HG03342 (cell line): ENCODE measurements around the gene PLPPR3.
"Not testable (repeated sequence)": the region's sequence is repeated elsewhere in the genome, so short reads cannot be mapped to it uniquely, and the experiment has no call there.

Source experiments
- ATAC-seq: cut with Tn5 transposase; IDR thresholded peaks from one replicate; pipeline ENCODE4 v1.9.1; 2021; ENCODE audit warnings: mild to moderate bottlenecking, moderate library complexity; ENCODE audit not compliant: unreplicated experiment

The PLPPR3 gene

DNA sequence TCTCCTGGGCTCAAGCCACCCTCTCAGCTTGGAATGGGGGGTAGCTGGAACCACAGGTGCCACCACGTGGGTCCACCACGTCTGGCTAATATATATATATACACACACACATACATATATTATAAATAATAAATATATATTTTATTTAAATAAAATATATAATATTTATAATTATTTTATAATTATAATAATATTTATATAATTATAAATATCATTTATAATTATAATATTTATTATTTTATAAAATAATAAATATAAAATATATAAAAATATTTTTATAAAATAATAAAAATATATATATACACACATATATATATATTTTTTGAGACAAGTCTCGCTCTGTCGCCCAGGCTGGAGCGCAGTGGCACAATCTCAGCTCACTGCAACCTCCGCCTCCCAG lies 32.8 kb upstream of the PLPPR3 start:
- no peak for ATAC-seq

DNA sequence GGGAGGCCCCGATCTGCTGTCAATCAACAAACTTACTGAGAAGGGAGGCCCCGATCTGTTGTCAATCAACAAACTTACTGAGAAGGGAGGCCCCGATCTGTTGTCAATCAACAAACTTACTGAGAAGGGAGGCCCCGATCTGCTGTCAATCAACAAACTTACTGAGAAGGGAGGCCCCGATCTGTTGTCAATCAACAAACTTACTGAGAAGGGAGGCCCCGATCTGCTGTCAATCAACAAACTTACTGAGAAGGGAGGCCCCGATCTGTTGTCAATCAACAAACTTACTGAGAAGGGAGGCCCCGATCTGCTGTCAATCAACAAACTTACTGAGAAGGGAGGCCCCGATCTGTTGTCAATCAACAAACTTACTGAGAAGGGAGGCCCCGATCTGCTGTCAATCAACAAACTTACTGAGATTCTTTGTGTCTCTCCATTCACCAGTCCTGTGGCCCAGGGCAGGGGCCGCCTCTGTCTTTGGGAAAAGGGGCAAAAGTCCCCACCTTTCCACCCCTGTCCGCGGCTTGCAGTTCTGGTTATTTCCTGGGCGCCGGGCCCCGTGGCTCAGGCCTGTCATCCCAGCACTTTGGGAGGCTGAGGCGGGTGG lies 32.0 kb upstream of the PLPPR3 start:
- ATAC-seq, result not testable (repeated sequence)

DNA sequence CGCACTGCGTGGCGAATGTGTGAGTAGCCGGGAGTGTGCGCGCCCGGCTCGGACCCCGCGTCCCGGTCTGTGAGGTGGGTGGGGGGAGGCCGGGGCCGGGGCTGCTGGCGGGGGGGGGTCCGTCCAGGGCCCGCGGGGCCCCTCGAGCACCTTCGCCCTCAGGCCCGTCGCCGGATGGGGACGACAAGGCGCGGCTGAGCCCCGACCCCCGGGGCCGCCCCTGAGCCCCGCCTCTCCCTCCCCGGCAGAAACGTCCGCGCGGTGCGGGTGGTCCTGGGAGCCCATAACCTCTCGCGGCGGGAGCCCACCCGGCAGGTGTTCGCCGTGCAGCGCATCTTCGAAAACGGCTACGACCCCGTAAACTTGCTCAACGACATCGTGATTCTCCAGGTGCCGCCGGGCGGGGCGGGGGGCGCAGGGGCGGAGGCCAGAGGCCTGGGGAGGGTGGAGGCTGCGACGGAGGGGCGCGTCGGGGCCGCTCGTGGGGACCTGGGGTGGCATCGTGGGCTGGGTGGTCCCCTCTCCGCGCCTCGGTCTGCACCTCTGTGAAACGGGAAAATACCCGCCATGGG lies 31.3 kb upstream of the PLPPR3 start:
- no peak for ATAC-seq

DNA sequence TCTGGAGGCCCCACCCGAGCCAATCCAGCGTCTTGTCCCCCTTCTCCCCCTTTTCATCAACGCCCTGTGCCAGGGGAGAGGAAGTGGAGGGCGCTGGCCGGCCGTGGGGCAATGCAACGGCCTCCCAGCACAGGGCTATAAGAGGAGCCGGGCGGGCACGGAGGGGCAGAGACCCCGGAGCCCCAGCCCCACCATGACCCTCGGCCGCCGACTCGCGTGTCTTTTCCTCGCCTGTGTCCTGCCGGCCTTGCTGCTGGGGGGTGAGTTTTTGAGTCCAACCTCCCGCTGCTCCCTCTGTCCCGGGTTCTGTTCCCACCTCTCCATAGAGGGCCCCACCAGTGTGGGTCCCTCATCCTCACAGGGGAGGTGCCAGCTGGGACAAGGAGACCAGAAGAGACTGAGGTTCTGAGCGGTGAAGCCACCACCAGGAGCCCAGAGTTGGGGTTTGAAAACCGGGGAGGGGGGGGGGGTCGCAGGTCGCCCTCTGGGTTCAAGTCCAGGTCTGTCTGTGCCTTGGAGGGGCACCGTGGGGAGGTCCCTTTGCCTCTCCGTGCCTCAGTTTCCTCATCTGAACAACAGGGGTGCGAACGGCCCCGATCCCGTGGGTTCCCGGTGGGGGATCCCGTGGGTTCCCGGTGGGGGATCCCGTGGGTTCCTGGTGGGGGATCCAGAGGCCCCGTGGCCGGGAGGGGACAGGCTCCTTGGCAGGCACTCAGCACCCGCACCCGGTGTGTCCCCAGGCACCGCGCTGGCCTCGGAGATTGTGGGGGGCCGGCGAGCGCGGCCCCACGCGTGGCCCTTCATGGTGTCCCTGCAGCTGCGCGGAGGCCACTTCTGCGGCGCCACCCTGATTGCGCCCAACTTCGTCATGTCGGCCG lies 30.6 kb upstream of the PLPPR3 start, which contains the start of gene ELANE:
Gene ELANE, plus strand, starts transcription at position 168 of the 878 bp plus-strand sequence. Its CDS starts 26 bp downstream, at position 194.
- no peak for ATAC-seq

DNA sequence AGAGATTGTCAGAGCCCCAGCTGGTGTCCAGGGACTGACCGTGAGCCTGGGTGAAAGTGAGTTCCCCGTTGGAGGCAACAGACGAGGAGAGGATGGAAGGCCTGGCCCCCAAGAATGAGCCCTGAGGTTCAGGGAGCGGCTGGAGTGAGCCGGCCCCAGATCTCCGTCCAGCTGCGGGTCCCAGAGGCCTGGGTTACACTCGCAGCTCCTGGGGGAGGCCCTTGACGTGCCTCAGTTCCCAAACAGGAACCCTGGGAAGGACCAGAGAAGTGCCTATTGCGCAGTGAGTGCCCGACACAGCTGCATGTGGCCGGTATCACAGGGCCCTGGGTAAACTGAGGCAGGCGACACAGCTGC lies 29.2 kb upstream of the PLPPR3 start:
- ATAC-seq, result no peak

DNA sequence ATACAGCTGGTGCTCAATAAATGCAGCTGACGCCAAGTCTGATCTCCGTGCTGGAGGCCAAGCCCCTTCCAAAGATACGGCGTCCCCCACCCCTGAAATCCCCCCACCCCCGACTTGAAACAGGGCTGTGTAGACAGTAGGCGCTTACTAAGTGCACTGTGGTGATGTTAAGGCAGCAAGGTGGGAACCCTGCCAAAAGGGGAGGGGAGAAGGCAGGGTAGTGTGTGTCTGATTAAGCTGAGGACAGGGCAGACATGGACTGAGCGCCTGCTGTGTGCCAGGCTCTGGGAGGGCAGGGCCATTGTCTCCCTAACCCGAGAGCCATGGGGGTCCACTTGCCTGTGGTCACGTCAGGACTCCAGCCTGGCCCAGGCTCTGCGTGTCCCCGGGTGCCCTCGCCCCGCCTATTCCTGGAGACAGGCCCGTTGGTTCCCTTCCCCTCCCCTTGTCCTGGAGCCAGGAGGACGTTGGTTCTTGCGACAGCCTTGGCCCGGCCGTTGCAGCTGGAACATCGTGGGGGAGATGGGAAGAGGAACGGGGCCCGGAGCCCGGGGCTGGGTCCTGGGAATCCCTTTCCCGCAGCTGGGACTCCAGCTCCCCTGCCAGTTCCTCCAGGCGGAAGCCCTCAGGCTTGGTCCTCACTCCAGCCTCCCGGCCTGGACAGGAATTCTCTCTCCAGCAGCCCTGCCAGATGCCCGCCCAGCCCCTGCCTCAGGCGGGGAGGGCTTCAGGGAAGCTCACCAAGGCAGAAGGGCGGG lies 28.6 kb upstream of the PLPPR3 start:
- no peak for ATAC-seq

DNA sequence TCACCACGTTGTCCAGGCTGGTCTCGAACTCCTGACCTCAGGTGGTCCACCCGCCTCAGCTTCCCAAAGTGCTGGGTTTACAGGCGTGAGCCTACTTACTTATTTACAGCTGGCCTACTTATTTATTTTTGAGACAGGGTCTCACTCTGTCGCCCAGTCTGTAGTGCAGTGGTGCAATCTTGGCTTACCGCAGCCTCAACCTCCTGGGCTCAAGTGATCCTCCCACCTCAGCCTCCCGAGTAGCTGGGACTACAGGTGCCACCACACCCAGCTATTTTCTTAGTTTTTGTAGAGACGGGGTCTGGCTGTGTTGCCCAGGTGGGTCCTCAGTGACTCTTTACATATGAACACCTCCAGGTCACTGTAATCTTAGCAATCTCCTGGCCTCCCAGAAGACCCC lies 27.4 kb upstream of the PLPPR3 start:
- not testable (repeated sequence) for ATAC-seq

DNA sequence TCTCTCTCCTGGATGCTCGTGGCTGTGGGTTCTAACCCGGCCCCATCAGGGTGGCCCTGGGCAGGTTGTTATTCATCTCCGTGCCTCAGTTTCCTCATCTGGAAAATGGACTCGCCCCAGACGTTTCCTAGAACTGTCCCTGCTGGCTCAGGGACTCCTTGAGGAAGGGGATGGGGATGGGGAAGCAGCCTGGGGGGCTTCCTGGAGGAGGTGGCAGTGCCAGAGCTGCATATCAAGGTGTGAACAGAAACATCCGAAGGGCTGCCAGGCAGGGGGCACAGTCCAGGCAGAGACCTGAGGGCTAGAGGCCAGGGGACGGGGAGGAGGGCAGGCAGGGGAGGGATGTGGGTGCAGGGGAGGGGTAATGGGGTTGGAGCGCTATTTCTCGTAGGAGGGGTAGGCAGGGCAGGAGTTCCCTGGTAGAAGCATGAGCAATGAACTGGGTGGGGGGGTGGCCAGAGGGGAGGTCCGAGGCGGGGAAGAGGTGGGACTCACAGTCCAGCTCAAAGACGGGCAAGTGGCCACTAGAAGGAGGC lies 26.7 kb upstream of the PLPPR3 start:
- ATAC-seq, result no peak

DNA sequence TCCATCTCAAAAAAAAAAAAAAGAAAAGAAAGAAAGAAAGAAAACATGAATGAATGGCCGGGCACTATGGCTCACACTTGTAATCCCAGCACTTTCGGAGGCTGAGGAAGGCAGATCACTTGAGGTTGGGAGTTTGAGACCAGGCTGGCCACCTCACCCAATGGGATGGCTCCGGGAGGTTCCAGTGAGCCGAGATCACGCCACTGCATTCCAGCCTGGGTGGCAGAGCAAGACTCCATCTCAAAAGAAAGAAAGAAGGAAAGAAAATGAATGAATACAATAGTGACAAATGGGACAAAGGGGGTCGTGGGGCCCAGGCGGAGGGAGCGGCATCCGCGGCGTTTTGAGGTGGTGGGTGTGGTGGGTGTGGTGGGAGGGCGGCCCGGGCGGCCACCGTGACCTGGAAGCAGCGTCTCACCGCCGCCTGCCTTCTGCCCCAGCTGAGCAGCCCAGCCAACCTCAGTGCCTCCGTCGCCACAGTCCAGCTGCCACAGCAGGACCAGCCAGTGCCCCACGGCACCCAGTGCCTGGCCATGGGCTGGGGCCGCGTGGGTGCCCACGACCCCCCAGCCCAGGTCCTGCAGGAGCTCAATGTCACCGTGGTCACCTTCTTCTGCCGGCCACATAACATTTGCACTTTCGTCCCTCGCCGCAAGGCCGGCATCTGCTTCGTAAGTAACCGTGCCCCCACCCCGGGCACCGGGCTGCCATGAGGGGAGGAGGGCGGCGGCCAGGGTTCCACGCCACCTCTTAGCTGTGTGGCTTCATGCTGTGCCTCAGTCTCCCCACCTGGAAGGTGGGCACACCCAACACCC lies 24.2 kb upstream of the PLPPR3 start:
- ATAC-seq, result no peak

DNA sequence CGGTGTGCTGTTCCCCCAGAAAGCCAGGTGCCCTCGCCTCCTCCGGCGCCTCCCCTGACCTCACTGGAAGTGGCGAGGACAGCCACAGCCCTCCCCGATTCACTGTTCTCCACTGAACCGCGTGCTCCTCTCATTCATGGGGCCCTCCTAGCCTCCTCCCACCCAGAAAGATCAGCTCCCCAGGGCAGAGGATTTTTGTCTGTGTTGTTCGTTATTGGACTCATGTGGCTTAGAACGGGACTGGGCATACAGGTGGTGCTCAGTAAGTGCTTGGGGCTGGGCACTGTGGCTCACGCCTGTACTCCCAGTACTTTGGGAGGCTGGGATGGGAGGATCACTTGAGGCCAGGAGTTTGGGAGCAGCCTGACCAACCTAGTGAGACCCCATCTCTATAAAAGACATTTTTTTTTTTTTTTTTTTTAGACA lies 22.8 kb upstream of the PLPPR3 start:
- no peak for ATAC-seq

DNA sequence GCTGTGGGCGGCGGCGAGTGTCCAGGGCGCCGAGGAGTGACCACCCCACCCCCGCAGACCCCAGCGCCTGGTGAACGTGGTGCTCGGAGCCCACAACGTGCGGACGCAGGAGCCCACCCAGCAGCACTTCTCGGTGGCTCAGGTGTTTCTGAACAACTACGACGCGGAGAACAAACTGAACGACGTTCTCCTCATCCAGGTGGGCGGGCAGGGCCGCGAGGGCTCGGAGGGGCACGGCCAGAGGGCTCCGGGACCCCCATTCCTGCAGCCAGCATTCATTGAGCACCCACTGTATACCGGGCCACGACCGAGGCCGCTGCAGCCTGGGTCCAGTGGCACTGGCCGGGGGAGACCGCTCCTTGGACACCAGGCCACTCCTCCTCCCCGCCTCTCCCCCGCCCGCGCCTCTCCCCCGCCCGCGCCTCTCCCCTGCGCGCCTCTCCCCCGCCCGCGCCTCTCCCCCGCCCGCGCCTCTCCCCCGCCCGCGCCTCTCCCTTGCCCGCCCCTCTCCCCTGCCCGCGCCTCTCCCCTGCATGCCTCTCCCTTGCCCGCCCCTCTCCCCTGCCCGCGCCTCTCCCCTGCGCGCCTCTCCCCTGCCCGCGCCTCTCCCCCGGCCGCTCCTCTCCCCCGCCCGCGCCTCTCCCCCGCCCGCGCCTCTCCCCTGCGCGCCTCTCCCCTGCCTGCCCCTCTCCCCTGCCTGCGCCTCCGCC lies 22.2 kb upstream of the PLPPR3 start:
- ATAC-seq, result no peak

DNA sequence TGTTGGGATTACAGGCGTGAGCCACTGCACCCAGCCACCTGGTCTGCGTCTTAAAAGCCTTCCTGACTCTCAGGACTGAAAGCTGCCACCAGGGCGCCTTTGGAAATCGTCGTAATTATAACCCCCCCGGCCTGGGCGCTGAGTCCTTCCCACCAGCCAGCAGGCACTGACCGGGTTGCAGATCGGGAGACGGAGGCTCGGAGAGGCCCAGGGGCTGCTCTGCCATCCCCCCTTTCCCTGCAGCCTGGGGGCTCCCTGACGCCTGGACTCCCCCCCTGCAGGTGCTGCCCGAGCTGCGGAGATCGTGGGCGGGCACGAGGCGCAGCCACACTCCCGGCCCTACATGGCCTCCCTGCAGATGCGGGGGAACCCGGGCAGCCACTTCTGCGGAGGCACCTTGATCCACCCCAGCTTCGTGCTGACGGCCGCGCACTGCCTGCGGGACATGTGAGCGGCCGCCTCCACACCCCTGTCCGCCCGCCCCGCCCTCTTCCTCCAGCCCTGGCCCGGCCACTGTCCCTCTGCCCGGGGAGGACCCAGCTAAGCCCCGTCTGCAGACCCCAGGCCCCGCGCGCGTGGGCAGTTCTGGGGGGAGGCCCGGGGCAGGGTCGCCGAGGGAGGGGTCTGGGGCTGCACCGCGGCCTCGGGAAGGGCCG lies 21.6 kb upstream of the PLPPR3 start:
- no peak for ATAC-seq

DNA sequence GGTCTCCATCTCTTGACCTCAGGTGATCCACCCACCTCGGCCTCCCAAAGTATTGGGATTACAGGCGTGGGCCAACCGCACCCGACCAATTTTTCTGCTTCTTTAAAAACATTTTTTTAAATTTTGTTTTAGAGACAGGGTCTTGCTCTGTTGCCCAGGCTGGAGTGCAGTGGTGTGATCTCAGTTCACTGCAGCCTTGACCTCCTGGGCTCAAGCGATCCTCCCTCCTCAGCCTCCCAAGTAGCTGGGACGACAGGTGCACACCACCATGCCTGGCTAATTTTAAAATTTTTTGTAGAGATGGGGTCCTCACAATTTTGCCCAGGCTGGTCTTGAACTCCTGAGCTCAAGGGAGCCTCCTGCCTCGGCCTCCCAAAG lies 21.0 kb upstream of the PLPPR3 start:
- not testable (repeated sequence) for ATAC-seq

DNA sequence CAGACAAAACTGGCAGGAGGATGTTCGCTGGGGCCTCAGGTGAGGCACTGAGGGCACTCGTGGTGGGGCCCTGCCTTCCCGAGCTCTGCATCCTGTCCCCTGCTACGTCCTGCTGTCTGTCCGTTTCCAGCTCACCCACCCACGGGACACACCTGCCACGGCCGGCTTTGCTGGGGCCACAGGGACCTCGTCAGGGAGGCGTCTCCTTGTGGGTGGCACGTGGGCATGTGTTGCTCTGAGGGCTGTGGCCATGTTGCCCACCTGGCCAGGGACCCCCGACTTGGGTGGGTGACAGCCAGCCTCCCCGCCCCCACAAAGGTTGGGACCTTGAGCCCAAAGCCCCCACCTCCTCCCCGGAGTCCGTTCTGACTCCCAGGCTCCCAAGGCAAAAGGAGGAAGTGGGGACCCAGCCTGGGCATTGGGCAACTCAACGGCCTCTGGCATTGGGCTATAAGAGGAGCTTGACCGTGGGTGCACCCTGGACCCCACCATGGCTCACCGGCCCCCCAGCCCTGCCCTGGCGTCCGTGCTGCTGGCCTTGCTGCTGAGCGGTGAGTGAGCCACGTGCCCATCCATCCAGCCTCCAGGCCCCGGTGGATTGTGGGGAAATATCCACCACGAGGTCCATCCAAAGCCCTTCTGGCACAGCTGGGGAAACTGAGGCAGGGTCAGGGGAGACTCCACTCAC lies 18.9 kb upstream of the PLPPR3 start, which contains the start of gene PRTN3:
Gene PRTN3, plus strand, starts transcription at position 481 of the 688 bp plus-strand sequence. Its CDS starts 10 bp downstream, at position 491.
- no peak for ATAC-seq

DNA sequence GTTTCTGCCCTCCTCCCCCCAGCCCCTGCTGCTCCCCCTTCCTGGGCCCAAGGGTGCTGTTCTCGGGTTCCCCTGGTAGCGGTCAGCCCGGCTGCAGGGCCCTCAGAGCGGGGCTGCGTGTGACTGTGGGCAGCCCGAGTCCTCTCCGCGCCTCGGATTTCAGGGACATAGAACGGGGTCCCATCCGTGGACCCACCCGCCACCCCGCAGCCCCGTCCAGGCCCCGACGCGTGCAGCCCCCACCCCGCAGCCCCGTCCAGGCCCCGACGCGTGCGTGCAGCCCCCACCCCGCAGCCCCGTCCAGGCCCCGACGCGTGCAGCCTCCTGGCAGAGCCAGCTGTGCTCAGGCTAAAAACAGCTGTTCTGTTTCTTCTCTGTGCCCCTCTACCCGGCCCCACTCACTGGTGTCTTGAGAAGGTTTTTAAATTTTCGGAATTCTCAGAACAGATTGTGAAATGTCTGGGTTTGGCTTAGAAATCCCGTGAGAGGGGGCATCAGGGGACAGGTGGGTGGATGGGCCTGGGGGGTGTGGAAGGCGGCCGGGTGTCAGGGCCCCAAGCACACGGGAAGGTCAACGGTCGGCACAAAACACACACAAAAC lies 13.6 kb upstream of the PLPPR3 start:
- no peak for ATAC-seq

DNA sequence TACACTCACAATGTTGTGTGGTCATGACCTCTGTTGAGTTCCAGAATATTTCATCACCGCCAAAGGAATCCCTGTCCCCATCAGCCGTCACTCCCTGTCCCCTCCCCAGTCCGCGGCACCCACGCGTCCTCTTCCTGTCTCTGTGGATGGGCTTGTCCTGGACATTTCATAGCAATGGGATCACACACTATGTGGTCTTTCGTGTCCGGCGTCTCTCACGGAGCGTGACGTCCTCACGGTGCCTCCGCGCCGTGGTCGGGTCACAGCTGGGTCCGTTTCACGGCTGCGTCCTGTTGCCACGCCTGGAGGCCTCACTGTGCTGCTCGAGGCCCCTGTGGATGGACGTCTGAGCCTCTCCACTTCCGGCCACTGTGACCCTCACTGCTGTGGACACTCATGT lies 12.5 kb upstream of the PLPPR3 start:
- ATAC-seq, result no peak

DNA sequence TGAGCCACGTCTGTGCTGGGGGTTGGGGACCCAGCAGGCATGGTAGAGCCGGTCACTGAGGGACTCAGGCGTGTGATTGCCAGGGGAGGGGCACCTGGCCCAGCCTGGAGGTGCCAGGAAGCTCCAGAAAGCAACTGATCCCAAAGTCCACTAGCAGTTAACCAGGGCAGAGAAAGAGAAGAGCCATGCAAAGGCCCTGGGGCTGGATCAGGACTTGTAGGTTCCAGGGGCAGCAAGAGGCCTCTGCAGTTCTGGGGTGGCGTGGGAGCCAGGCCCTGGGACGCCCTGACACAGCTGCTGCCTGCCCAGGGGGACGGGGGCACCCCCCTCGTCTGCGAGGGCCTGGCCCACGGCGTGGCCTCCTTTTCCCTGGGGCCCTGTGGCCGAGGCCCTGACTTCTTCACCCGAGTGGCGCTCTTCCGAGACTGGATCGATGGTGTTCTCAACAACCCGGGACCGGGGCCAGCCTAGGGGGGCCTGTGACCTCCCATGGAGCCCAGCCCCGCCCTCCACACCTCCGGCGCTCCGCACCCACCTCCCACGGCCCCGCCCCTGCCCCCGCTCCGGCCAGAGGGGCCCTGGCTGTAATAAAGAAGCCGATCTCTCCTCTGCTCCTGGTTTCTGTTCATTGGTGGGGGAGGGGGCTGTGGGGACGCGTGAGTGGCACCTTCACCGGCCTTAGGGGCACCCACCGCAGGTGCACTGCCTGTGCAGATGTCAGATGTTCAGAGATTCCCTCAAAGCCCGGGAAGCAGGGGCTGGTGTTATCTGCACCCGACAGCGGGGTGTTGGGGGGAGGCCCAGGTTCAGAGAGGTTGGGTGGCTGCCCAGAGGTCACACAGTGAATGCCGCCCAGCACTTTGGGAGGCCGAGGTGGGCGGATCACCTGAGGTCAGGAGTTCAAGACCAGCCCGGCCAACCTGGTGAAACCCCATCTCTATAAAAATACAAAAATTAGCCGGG lies 9.9 kb upstream of the PLPPR3 start:
- ATAC-seq, result no peak
